GM21717 (cell line): ENCODE data around the gene MAP2K4.
A peak's percentile ranks its signal among the peaks of the same experiment; 100 is the strongest.
"Not testable (repeated sequence)": the region's sequence is repeated elsewhere in the genome, so short reads cannot be mapped to it uniquely, and the experiment has no call there.

Experiments
- ATAC-seq: cut with Tn5 transposase; IDR thresholded peaks from one replicate; pipeline ENCODE4 v1.9.1; 2021; ENCODE audit warnings: mild to moderate bottlenecking, moderate library complexity; ENCODE audit not compliant: unreplicated experiment

Gene MAP2K4

DNA sequence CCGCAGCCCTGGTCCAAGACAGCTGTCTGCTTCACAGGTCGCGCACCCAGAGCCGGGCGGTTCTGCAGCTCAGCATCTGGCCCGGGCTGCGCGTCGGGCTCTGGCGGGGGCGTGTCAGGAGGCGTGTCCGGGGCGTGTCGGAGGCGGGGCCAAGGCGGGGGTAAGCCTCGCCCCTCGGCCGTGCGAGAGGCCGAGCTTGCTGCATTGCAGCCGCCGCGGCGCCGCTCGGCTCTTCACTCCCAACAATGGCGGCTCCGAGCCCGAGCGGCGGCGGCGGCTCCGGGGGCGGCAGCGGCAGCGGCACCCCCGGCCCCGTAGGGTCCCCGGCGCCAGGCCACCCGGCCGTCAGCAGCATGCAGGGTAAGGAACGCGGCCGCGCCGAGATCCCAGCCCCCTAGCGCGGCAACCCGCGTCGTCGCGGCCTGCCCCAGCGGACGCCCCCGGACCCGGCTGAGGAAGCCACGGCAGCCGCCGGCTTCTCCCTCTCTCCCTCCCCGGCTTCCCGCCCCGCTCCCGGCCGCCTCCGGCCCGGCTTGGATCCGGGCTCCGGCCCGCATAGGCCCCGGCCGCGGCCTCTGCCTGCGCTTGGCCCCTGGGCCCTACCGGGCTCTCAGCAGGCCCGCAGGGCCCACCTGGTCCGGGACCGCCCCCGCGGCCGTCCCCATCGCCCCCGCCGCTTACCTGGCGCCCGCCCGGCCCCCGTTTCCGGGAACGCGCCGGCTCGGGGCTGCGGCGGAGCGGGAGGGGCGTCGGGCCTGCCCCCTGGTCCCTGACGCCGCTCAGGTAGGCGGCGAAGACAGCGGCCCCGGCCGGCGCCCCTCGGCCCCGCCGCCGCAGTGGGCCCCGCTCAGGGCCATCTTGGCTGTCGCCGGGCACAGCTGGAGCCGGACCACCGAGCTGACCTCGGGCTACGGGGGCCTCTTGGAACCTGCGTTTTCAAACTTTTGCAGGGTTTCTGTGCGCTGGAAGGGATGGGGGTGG, at the start of gene MAP2K4:
Gene MAP2K4 (plus strand): TSS at position 236 of the 981 bp plus-strand sequence. CDS start 10 bp downstream, at position 246.
- peak; percentile 93 for ATAC-seq

DNA sequence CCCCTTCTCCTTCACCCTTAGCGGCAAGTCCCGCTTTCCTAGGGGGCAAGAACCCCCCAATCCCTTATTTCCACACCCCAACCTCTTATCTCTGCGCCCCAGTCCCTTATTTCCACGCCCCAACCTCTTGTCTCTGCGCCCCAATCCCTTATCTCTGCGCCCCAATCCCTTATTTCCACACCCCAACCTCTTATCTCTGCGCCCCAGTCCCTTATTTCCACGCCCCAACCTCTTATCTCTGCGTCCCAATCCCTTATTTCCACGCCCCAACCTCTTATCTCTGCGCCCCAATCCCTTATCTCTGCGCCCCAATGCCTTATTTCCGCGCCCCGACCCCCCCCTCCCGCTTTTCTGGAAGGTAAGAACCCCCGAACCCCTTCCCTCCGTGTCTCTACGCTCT, 47.9 kb upstream of the MAP2K4 start:
- ATAC-seq, result not testable (repeated sequence)

DNA sequence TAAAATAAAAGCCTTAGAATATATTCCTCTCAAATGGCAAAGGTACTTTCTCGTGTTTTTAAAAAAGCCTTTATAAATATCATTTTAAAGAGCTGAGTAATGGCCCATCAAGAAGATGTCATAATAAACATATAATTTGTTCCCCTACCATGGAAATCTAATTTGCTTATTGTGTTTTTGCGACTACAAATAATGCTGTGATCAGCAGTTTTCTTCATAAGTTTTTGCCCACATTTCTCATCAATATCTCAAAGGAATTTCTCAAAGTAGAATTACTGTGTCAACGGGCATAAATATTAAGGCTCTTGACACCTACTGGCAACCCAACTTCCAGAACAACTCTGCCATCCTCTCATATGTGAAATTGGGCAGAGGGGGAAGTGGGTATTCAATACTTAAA, 40.9 kb upstream of the MAP2K4 start:
- no peak for ATAC-seq

DNA sequence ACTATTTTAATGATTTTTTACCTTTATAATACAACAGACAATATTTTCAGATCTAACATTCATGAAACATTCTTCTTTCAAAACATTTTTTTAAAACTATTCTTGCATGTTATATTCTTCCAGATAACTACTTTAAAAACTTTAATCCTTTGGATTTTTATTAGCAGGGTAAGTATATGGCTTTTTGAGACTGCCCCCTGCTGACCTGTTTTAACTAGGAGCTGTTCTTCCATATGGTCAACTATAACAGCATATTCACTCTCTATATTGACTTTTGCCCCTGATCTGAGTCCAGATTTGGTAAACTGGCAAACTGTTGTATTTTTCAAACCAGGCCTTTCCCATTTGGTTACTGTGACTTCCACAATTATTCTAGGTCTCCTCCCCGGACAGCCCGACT, 39.9 kb upstream of the MAP2K4 start:
- ATAC-seq, result no peak

DNA sequence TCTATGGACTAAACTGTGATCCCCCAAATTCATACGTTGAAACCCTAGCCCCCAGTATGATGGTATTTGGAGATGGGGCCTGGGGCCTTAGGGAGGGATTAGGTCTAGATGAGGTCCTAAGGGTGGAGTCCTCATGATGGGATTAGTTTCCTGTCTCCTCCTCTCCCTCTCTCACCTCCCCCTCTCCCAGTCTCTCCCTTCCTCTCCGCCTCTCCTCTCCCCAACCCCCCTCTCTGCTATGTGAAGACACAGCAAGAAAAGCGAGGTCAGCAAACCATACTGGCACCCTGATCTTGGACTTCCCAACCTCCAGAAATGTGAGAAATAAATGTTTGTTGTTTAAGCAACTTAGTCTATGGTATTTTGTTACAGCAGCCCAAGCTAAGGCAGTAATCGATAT, 38.8 kb upstream of the MAP2K4 start:
- no peak for ATAC-seq

DNA sequence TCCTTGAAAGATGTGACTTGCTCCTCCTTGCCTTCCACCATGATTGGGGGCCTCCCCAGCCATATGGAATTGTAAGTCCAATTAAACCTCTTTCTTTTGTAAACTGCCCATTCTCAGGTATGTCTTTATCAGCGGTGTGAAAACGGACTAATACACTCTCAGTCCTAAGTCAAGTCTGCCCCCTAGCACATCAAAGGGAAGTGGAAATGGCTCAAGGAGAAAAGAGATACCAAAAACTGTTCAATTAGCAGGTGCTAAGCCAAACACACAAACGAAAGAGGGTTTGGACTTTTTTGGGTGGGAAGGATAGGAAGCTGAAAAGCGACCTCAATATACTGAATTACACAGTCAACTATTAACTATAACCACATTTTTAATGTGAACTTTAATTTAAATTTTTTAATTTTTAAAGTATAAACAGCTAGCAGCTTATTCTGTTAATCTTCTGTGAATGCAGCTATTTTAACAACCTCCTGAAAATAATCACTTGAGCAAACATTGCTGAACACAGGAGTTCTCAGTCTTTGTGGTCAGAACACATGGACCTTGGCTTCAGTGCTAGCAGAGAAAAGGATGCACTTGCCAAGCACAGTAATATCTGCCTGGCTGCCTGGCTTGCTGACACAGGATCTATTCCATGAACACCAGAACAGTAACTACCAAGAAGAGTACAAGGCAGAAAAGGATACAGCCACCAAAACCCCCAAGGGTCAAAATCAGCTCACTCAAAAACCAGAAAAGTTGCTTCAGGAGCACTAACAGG, 34.3 kb upstream of the MAP2K4 start:
- no peak for ATAC-seq

DNA sequence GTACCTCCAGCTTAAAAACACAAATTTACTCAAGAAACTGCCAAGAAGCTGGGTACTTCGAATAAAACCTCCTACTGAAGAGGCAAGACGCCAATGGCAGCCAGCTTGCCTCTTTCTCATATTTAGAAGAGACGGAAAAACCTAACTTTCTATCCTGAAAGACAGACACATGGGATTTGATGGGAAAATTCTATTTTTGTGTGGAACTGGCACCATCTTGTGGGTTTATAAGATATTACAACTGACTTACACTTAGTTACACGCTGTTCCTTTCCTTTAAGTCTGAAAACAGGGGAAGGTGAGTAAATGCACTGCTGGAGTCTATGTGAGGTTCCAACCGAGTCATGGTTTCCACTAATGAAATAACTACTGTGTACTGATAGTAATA, 33.7 kb upstream of the MAP2K4 start:
- ATAC-seq, result no peak

DNA sequence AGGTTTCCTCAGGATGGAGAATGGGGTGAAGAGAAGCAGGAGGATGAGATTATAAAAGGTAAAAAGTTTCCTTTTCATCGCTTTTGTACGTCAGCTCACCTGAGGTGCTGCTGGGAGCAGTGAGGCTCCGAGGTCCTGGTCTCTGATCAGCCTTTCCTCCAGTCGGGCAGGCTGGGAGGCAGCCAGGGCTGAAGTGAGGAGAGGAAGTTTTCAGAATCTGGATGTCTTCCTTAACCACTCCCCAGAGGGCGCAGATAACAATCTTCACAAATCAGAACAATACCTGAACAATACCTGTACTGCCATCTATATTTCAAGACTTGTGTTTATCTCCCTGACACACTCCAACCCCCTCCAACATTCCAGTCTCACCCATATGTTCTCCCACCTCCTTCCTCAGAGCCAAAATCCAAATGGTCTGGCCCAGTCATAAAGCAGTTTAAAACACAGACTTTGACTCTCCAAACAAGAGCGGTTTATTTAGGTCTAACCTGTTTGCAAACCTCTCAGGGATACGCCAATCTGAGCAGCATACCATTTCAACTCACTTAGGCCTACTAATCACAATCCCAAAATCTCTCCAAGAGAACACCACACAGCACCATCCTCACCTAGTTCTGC, 30.2 kb upstream of the MAP2K4 start:
- ATAC-seq, result no peak

DNA sequence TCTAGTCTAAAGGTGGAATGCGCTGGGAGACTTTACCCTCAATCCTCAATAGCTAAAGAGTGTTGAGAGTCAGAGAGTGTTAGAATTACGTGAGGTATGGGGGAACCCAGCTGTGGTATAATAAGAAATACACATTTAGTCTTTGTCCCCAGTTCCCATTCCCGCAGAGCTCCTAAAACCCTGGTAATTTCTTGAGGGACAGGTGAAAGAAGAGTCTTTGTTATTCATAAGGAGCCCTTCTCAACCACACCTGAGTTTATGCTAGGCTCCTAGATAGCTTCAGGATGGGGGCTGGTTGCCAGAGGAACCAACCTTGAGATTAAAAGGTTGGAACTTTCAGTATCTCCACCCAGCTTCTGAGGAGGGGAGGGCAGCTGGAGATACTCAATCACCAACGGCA, 29.2 kb upstream of the MAP2K4 start:
- no peak for ATAC-seq

DNA sequence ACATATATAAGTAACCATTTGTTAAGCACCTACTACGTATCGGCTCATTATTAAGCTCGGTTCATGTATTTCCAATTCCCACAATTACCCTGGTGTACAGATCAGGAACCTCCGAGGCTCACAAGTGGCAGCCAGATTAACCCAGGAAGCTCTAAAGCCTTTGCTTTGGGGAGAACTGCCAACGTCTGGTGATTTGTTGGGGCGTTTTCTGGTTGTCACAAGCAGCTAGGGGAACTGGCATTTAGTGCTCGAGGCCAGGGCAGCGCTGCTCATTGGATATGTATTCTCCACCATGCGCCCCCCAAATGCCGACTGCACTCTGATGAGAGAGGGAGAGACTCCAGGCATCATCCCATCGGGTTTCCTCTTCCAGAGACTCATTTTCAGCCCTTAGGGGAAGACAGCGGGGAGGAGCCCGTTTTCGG, 23.9 kb upstream of the MAP2K4 start:
- peak; percentile 41 for ATAC-seq

DNA sequence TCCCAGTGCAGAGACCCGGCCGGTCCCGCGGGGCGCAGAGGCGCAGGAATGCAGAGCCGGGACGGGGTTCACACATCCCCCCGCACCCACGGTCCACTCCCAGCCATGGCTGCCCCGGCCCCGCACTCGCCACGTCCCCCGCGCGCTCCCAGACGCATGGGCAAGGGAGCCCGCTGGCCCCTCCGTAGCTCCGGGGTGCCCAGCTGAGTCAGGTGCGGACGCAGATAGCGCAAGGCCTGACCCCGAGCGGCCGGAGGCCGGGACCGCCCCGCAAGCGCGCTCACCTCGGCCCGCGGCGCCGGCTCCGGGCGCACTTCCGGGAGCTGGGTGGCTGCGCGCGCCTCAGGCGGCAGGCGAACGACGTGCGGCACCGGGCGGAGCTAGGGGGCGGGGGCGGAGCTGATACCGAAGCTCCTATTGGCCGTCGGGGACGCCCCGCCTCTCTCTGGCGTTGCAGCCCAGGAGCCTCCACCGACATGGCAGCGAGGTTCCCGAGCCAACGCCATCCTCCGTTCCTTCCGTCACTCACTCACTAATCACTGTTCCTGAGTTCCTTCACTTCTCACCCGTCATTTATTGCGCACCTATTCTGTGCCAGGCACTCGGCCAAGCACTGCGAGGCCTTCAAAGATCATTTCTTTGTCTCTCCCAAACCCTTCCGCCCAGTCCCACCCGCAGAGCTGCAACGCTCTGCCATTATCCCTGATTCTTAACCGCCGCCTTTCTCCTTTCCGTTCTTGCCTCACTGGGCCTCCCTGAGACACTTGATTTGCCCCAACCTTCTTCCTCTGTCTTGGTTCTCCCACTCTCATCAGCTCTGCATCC, 23.3 kb upstream of the MAP2K4 start, which contains the start of gene ZNF18:
Gene ZNF18 (minus strand): TSS at position 329 of the 825 bp plus-strand sequence. CDS start 4,646 bp downstream, outside the sequence.
- ATAC-seq, result peak; percentile 97

DNA sequence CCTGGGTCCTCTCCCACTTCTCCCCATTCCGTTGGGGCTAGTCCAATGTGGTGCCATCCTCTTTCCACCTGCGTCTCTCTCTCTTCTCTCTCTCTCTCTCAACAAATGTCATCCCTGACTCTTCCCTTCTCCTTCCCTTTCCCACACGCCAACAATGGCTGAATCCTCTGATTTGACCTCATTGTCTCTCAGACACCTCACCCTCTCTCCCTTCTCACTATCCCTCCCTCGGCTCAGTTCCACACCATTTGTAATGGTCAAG, 22.8 kb upstream of the MAP2K4 start:
- ATAC-seq, result no peak

DNA sequence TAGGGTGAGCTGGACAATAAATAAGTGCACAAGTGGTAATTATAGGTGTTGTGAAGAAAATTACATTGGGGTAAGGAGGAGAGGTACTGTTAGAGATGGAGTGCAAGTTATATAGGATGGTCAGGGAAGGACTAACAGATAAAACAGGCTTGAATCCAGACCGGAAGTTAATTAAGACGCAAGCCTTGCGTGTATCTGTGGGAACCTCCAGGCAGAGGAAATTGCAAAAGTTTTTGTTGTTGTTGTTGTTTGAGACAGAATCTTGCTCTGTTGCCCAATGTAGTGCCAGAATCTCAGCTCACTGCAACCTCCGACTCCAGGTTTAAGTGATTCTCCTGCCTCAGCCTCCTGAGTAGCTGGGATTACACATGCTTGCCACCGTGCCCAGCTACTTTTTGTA, 21.0 kb upstream of the MAP2K4 start:
- ATAC-seq, result no peak

DNA sequence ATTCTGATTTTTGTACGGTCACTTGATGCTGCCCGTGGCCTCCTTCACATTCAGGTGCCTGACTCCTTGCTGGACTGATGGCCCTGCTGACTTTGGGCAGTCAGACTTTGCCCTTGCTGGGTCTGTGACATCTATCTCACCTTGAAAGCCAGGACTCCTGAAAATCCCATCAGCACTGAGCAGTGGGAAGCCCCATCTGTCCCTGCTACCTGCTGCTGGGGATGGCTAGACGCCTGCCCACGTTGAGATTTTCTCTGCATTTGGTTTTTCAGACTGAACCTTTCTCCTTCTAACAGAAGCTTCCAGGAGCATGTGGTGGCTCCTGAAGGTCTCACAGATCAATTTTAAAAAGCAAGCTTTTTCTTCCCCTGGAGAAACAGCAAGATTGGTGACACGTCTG, 13.2 kb upstream of the MAP2K4 start:
- no peak for ATAC-seq

DNA sequence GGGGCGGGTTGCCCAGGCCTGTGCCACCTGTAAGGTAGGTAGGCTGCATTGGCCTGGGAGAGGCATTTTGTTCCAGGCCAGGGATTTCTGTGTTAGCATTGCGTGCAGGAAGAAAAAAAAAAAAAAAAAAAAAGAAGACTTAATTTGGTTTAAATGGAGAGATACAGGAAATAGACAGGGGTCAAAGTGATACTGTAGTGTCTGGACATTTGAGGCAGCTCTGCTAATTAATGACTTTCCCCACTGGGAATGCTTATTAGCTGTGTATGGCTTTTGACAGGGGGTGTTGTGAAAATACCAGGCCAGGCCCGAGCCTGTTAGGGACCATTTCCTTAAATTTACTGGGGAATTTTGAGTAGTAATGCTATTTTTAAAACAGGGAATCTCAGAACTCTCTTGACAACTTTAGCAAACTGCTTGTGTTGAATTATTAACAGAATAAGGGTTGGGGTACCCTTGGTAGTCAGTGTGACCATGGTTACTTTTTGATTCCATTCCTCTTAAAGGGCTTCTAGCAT, 1.0 kb downstream of the MAP2K4 start:
- ATAC-seq, result no peak

DNA sequence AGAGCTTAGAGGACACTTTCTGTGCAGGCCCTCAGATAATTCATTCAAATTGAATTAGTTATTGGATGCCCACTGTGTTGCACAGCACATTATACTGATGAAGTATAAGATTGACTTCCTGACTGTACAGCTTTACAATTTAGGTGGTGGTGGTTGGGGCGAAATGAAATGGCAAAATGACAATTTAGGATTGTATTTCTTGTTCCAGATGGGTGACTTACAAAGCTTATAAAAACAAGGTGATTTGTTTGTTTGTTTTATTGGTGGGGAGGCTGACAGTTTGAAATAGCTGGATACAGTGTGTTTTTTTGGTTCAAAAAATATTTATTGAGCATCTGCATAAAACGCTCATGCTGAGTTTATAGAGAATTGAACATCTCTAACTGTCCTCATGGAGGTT, 1.6 kb downstream of the MAP2K4 start:
- no peak for ATAC-seq

DNA sequence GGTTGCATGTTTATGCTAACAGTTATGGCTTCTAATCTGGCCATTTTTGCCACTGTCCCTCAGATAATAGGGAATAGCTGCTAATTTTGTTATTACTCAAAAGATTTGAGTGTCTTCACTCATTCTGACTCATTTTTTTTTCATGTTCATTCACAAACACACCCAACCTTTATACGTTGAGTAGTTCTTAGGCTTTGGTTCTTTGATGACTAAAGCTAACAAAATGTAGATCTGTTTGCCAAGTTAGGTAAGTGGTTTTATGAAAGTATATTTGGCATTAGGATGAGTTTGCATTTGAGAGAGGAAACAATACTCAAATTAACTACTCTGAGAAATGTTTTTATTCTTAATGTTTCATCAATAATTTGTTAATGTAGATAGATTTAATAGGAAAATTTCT, 3.6 kb downstream of the MAP2K4 start:
- ATAC-seq, result no peak

DNA sequence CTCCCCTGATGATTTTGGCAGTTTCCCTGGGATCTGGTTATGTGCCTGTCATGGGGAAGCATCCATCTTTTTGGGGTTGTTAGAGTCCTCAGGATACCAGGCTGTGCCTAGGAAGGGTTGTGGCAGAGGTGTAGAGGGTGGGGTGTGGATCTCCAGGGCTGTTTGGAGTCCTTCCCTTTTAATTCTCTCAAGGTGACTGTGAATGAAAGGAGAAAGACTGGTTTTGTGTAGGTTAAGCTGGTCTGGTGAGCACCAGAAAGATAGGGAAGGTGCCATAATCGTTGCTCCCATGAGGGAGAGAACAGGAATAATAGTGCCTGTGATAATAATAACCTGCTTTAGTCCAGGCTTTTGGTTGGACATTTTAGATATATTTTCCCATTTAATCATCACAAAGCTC, 7.0 kb downstream of the MAP2K4 start:
- ATAC-seq, result no peak

DNA sequence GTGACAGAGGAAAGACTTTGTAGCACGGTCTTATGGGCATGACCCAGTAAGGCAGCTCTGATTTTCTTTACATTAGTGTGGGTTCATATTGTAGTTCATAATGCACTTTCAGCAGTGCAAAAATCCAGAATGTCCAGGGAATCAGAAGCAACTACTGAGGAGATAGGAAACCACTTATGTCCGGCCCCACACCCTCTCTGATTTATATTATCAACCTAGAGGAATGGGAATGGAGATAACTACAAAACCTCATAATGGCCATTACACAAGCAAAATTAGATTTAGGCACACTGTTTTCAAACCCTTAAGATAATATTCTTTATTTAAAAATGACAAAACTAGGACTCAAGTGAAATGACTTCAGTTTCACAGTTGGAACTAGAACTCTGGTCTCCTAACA, 7.9 kb downstream of the MAP2K4 start:
- no peak for ATAC-seq

DNA sequence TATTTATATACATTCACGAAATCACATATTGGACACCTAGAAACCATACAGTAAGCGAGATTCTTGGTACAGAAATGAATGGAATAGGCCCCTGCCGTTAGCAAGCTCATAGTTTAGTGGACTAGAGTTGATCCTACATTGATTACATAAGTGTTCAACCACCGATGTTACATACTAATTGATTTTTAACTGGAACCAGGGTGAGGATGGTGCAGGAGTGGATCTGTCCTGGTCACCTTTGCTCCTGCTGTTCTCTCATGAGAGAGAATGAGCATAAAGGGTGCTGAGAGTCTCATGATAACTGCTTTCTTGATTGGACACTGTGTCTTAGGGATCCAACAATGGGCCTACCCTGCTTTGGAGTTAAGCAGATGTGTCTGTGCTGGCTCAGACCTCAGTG, 13.9 kb downstream of the MAP2K4 start:
- ATAC-seq, result no peak

DNA sequence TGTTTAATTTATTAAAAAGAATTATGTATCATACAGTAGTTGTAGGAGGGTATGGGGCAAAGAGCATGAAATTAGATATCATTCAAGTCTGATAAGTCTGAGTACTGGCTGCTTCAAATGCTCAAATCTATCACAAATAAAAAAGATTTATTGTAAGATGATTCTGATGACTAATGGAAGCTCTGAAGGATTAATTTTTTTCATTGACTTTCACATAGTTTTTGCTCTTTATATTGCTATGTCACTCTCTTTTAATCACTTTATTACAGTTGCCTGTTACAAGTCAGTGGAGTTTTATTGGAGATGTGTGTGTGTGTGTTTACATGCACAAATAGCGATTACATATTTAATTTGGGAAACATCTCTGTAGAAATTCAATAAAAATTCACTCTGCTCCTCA, 15.0 kb downstream of the MAP2K4 start:
- no peak for ATAC-seq
